Limb (tissue), 2 donors: ENCODE data around the gene SCARB2.

Experiments used
- DNase-seq, 2 donors: peaks; one replicate each; pipeline ENCODE4 v3.0.0-alpha.2; 2016; ENCODE audit errors: extremely low spot score in 2 of 2

Gene SCARB2

GRCh38 chr4:76155979-76156378 lies 57.6 kb downstream of the SCARB2 start:
- no peak for DNase-seq

GRCh38 chr4:76153356-76153755 lies 60.3 kb downstream of the SCARB2 start:
- no peak for DNase-seq

GRCh38 chr4:76148142-76148865 lies 65.3 kb downstream of the SCARB2 start, which contains the start of gene NUP54:
Gene NUP54 (minus strand): TSS chr4:76148397. CDS start chr4:76148374, 23 bp downstream.
- peak; percentile 95 to 97 for DNase-seq

- peak; percentile 49 to 79 for DNase-seq
Measured at GRCh38 chr4:76147454-76148141, 66.0 kb downstream of the SCARB2 start.

GRCh38 chr4:76144546-76144945 lies 69.1 kb downstream of the SCARB2 start:
- DNase-seq = no peak

GRCh38 chr4:76141241-76141640 lies 72.4 kb downstream of the SCARB2 start:
- no peak for DNase-seq

GRCh38 chr4:76127754-76128153 lies 85.9 kb downstream of the SCARB2 start:
- DNase-seq = no peak

GRCh38 chr4:76125816-76126215 lies 87.8 kb downstream of the SCARB2 start:
- DNase-seq = no peak

- DNase-seq = no peak
Measured at GRCh38 chr4:76120199-76120598, 93.4 kb downstream of the SCARB2 start.

GRCh38 chr4:76117536-76117935 lies 96.1 kb downstream of the SCARB2 start:
- DNase-seq = no peak

- no peak for DNase-seq
Measured at GRCh38 chr4:76116821-76117220, 96.8 kb downstream of the SCARB2 start.
